IMR-90 (cell line): ENCODE results near the gene RIMOC1. TPM values are rescaled to one million over a fixed set of nuclear protein-coding genes. Genes with fewer than 3 reads are reported as not detected.
A peak's percentile ranks its signal among the peaks of the same experiment; 100 is the strongest.

ENCODE experiments used
- ATAC-seq: fragments of 200-7000 bp; cut with Tn5 transposase; 2 replicates; pipeline ENCODE4 v1.9.1; 2020; ENCODE audit warnings: low read depth, mild to moderate bottlenecking, moderate library complexity
- BruUV-seq: library from RNA; stranded (reverse); fragments of 400-500 nt; replicated peaks from 2 replicates; lab custom pipeline; 2021; lab: Mats Ljungman, UMichigan
- CTCF ChIA-PET: fragments of 300-600 bp; formaldehyde crosslinking; extraction: SDS; loops from one replicate; lab custom pipeline; 2021; ENCODE audit warnings: antibody characterized with exemption; lab: Yijun Ruan, JAX
- POLR2A ChIA-PET: fragments of 300-600 bp; sonication (Branson Sonifier 250); formaldehyde crosslinking; loops from one replicate; lab custom pipeline; 2022; ENCODE audit warnings: antibody characterized with exemption; ENCODE audit not compliant: unreplicated experiment; lab: Charles Lee
- DNase-seq: peaks from one replicate; pipeline ENCODE4 v3.0.0; 2013
- H2AFZ ChIP-seq: replicated peaks from 2 replicates; pipeline ENCODE3; 2013; ENCODE audit warnings: low read length, mild to moderate bottlenecking; ENCODE audit not compliant: poor library complexity
- H2AK5ac ChIP-seq: 2 replicates; pipeline ENCODE4 v1.6.1; 2013; ENCODE audit warnings: low read depth, low read length, inconsistent platforms
- H2AK9ac ChIP-seq: replicated peaks from 2 replicates; pipeline ENCODE3; 2013; ENCODE audit warnings: mild to moderate bottlenecking, low read depth, low read length, moderate library complexity; ENCODE audit not compliant: poor library complexity
- H2BK120ac ChIP-seq: 2 replicates; pipeline ENCODE4 v1.6.1; 2013; ENCODE audit warnings: low read depth, low read length, inconsistent platforms
- H2BK15ac ChIP-seq: 3 replicates; pipeline ENCODE4 v1.6.1; 2013; ENCODE audit warnings: low read depth, low read length, inconsistent platforms
- H2BK20ac ChIP-seq: 2 replicates; pipeline ENCODE4 v1.6.1; 2013; ENCODE audit warnings: low read depth, mild to moderate bottlenecking, inconsistent platforms, low read length, moderate library complexity
- H2BK5ac ChIP-seq: 2 replicates; pipeline ENCODE4 v1.6.1; 2013; ENCODE audit warnings: mild to moderate bottlenecking, low read depth, low read length, inconsistent platforms; ENCODE audit not compliant: poor library complexity, severe bottlenecking
- H3K14ac ChIP-seq: replicated peaks from 2 replicates; pipeline ENCODE4 v1.6.1; 2013; ENCODE audit warnings: low read depth, low read length, inconsistent platforms
- H3K18ac ChIP-seq: 2 replicates; pipeline ENCODE4 v1.6.1; 2013; ENCODE audit warnings: low read depth, low read length, control low read depth
- H3K23ac ChIP-seq: 2 replicates; pipeline ENCODE4 v1.6.1; 2013; ENCODE audit warnings: low read depth, low read length, inconsistent platforms
- H3K27ac ChIP-seq: 2 replicates; pipeline ENCODE4 v1.5.1; 2013; ENCODE audit warnings: mild to moderate bottlenecking, control low read depth, low read length; ENCODE audit not compliant: insufficient read depth
- H3K27me3 ChIP-seq: 2 replicates; pipeline ENCODE4 v1.6.1; 2013; ENCODE audit warnings: low read length; ENCODE audit not compliant: control insufficient read depth, insufficient read depth
- H3K36me3 ChIP-seq: 2 replicates; pipeline ENCODE4 v1.6.1; 2013; ENCODE audit warnings: low read length, mixed read lengths; ENCODE audit not compliant: control insufficient read depth, insufficient read depth
- H3K4ac ChIP-seq: 2 replicates; pipeline ENCODE4 v1.6.1; 2013; ENCODE audit warnings: low read depth, low read length, inconsistent platforms
- H3K4me1 ChIP-seq: 2 replicates; pipeline ENCODE4 v1.6.1; 2013; ENCODE audit warnings: low read length, mixed read lengths; ENCODE audit not compliant: control insufficient read depth, insufficient read depth
- H3K4me2 ChIP-seq: 2 replicates; pipeline ENCODE4 v1.6.1; 2013; ENCODE audit warnings: low read depth, mild to moderate bottlenecking, control low read depth, low read length, moderate library complexity
- H3K4me3 ChIP-seq: 2 replicates; pipeline ENCODE4 v1.5.1; 2013; ENCODE audit warnings: low read depth, mild to moderate bottlenecking, control low read depth, low read length, moderate library complexity; ENCODE audit not compliant: insufficient read depth
- H3K56ac ChIP-seq: 2 replicates; pipeline ENCODE4 v1.6.1; 2013; ENCODE audit warnings: low read length, inconsistent platforms; ENCODE audit not compliant: insufficient read depth; ENCODE audit errors: extremely low read depth
- H3K79me1 ChIP-seq, 2 experiments: 2 replicates each; pipeline ENCODE4 v1.6.1; 2013; ENCODE audit warnings: low read length in 2 of 2, inconsistent platforms in 1 of 2, low read depth in 1 of 2
- H3K9ac ChIP-seq: 2 replicates; pipeline ENCODE4 v1.6.1; 2013; ENCODE audit warnings: low read depth, low read length, control low read depth
- H3K9me1 ChIP-seq: 2 replicates; pipeline ENCODE4 v1.6.1; 2013; ENCODE audit warnings: low read length, inconsistent platforms; ENCODE audit not compliant: insufficient read depth
- H3K9me3 ChIP-seq: 2 replicates; pipeline ENCODE4 v1.6.1; 2013; ENCODE audit warnings: low read length; ENCODE audit not compliant: control insufficient read depth, insufficient read depth
- H4K20me1 ChIP-seq: 2 replicates; pipeline ENCODE4 v1.6.1; 2013; ENCODE audit warnings: low read length, inconsistent platforms; ENCODE audit not compliant: insufficient read depth
- H4K5ac ChIP-seq: 2 replicates; pipeline ENCODE4 v1.6.1; 2013; ENCODE audit warnings: mild to moderate bottlenecking, low read depth, low read length, control low read depth
- H4K8ac ChIP-seq, 2 experiments: 2 replicates each; pipeline ENCODE4 v1.6.1; 2013; ENCODE audit warnings: low read depth in 2 of 2, low read length in 2 of 2, control low read depth in 1 of 2, inconsistent platforms in 1 of 2
- H4K91ac ChIP-seq: 2 replicates; pipeline ENCODE4 v1.6.1; 2013; ENCODE audit warnings: low read depth, low read length, inconsistent platforms; ENCODE audit not compliant: insufficient read depth
- BHLHE40 ChIP-seq: fragments of 150-350 bp; IDR thresholded peaks from 2 replicates; pipeline ENCODE4 v1.6.1; 2016; ENCODE audit warnings: mild to moderate bottlenecking, low read depth, low read length
- CEBPB ChIP-seq: IDR thresholded peaks from 2 replicates; pipeline ENCODE4 v1.6.1; 2012; ENCODE audit warnings: low read depth, low read length, improper control_type of control experiment
- CHD1 ChIP-seq: IDR thresholded peaks from 2 replicates; pipeline ENCODE4 v1.6.1; 2012; ENCODE audit warnings: low read depth, low read length, improper control_type of control experiment
- CTCF ChIP-seq: conservative IDR thresholded peaks from 2 replicates; pipeline ENCODE4 v1.5.1; 2012; ENCODE audit warnings: mild to moderate bottlenecking, low read depth, low read length, improper control_type of control experiment
- ELK1 ChIP-seq: fragments of 150-350 bp; IDR thresholded peaks from 2 replicates; pipeline ENCODE4 v1.6.1; 2016; ENCODE audit warnings: low read depth, mild to moderate bottlenecking, low read length, moderate library complexity, borderline replicate concordance
- FOS ChIP-seq: fragments of 150-350 bp; IDR thresholded peaks from 2 replicates; pipeline ENCODE4 v1.6.1; 2016; ENCODE audit warnings: low read depth, low read length
- MAFK ChIP-seq: IDR thresholded peaks from 2 replicates; pipeline ENCODE4 v1.6.1; 2012; ENCODE audit warnings: low read depth, low read length, improper control_type of control experiment
- MAZ ChIP-seq: IDR thresholded peaks from 2 replicates; pipeline ENCODE4 v1.6.1; 2012; ENCODE audit warnings: low read depth, mild to moderate bottlenecking, low read length, improper control_type of control experiment, moderate library complexity, borderline replicate concordance
- MXI1 ChIP-seq: IDR thresholded peaks from 2 replicates; pipeline ENCODE4 v1.6.1; 2012; ENCODE audit warnings: low read depth, mild to moderate bottlenecking, low read length, moderate library complexity, borderline replicate concordance
- NFE2L2 ChIP-seq: fragments of 150-350 bp; IDR thresholded peaks from 2 replicates; pipeline ENCODE4 v1.6.1; 2016; ENCODE audit warnings: low read depth, mild to moderate bottlenecking, low read length
- POLR2A ChIP-seq: IDR thresholded peaks from 2 replicates; pipeline ENCODE4 v1.6.1; 2012; ENCODE audit warnings: mild to moderate bottlenecking, low read depth, low read length
- RAD21 ChIP-seq: IDR thresholded peaks from 2 replicates; pipeline ENCODE4 v1.6.1; 2012; ENCODE audit warnings: low read length, improper control_type of control experiment
- RCOR1 ChIP-seq: IDR thresholded peaks from 2 replicates; pipeline ENCODE4 v1.6.1; 2012; ENCODE audit warnings: mild to moderate bottlenecking, low read length, improper control_type of control experiment; ENCODE audit not compliant: insufficient replicate concordance
- RFX5 ChIP-seq: IDR thresholded peaks from 2 replicates; pipeline ENCODE4 v1.8.0; 2012; ENCODE audit warnings: low read depth, mild to moderate bottlenecking, low read length, moderate library complexity
- SMC3 ChIP-seq: fragments of 150-350 bp; IDR thresholded peaks from 2 replicates; pipeline ENCODE4 v1.6.1; 2016; ENCODE audit warnings: low read depth, mild to moderate bottlenecking, antibody characterized with exemption, low read length, moderate library complexity
- USF2 ChIP-seq: fragments of 150-350 bp; IDR thresholded peaks from 2 replicates; pipeline ENCODE4 v1.6.1; 2017; ENCODE audit warnings: mild to moderate bottlenecking, antibody characterized with exemption, low read length, low read depth
- WGBS, 2 experiments: methylation state at CpG; one replicate each; pipeline versions ENCODE4 v1.1.5 to v1.1.7; 2013; ENCODE audit warnings: missing lambda C conversion rate in 2 of 2; ENCODE audit not compliant: insufficient read length in 1 of 2; ENCODE audit errors: extremely low coverage in 2 of 2; 5-methylcytosine and 5-hydroxymethylcytosine counted together
- dilution Hi-C: fragments of 300-500 bp; cut with HindIII; formaldehyde crosslinking; loops from one replicate; pipeline ENCODE4 v1.14.3; 2018; ENCODE audit warnings: low sequenced_read_pairs; ENCODE audit not compliant: unreplicated experiment
- in situ Hi-C: fragments of 300-500 bp; cut with MboI; formaldehyde crosslinking; loops from 3 replicates; pipeline ENCODE4 v1.14.3; 2019; ENCODE audit warnings: low sequenced_read_pairs, inconsistent platforms, mixed read lengths
- intact Hi-C: fragments of 100-400 bp; cut with micrococcal nuclease; formaldehyde crosslinking; loops from 2 replicates; pipeline ENCODE4 v1.10.0; 2022
- polyA plus RNA-seq, 3 experiments: library from polyadenylated mRNA; depleted of rRNA; stranded (reverse); fragments of >200 nt; gene quantifications; 2 replicates each; pipeline ENCODE4 v1.2.3, GENCODE V29; 2012; ENCODE audit warnings: low replicate concordance in 1 of 3
- total RNA-seq: library from RNA; depleted of rRNA; stranded (reverse); fragments of >200 nt; gene quantifications from 2 replicates; pipeline ENCODE4 v1.2.3, GENCODE V29; 2012

Gene RIMOC1
- total and polyA plus RNA-seq, 2 of the 4 experiments (the other 2 are of a cell fraction) = 4.1 to 9.0 TPM

GRCh38 chr5:41921874-41922273 lies 17.7 kb downstream of the RIMOC1 start:
- CTCF ChIA-PET = no interaction called here
- ATAC-seq = no peak
- no peaks in the 10 kb centered on the region for H3K9me3 ChIP-seq

More at GRCh38 chr5:41921874-41922273, 17.7 kb downstream of the RIMOC1 start:
- Histone ChIP-seq H2BK20ac (no peak overlapping the region), H2BK15ac (no peak overlapping the region), H3K4me2 (no peak overlapping the region), H3K36me3 (peaks cover 10% of the 10 kb centered on the region), H3K4me1 (no peaks in the 10 kb centered on the region; the same call in 1 of the 2 replicates), H3K23ac (no peak overlapping the region), H4K5ac (no peak overlapping the region), H3K14ac (no peak overlapping the region), H3K9me1 (no peaks in the 10 kb centered on the region), H2AK9ac (no peak overlapping the region), H2AK5ac (no peak overlapping the region), H2BK5ac (no peak overlapping the region), H4K91ac (no peak overlapping the region), H4K8ac (no peak overlapping the region), H3K27me3 (no peaks in the 10 kb centered on the region), H3K56ac (no peak overlapping the region), H3K9ac (no peak overlapping the region), H3K79me1 (peaks cover 0 to 8% of the 10 kb centered on the region in 2 experiments; a peak in 2 of 4 replicates), H3K4ac (no peak overlapping the region), H2BK120ac (no peak overlapping the region), H3K18ac (no peak overlapping the region), H3K4me3 (no peak overlapping the region), H4K20me1 (no peaks in the 10 kb centered on the region), H3K27ac (no peak overlapping the region), H2AFZ (no peak overlapping the region)
- TF ChIP-seq MXI1 (no peak), RCOR1 (no peak), CEBPB (no peak), NFE2L2 (no peak), ELK1 (no peak), MAZ (no peak), MAFK (no peak), USF2 (no peak), BHLHE40 (no peak), POLR2A (no peak), RFX5 (no peak), RAD21 (no peak), CHD1 (no peak), CTCF (no peak), SMC3 (no peak), FOS (no peak)
- no TSS peak for BruUV-seq
- POLR2A ChIA-PET = no interaction called here
- DNase-seq = peak; percentile 60
- in situ Hi-C loops (no loop called here), intact Hi-C loops (no loop called here), dilution Hi-C loops (no loop called here)
- no CpG with 5 or more reads among the region's 1 CpG for WGBS, 2 experiments
